KMS-11 (cell line): ENCODE measurements around the gene EYA4.

Source experiments
- H2AFZ ChIP-seq: fragments of 200-600 bp; sonication (generic); 2 replicates; pipeline ENCODE4 v1.6.1; 2016; ENCODE audit warnings: antibody characterized with exemption, mixed run types, low read depth
- H3K27ac ChIP-seq: fragments of 200-600 bp; sonication (generic); 2 replicates; pipeline ENCODE4 v1.6.1; 2016; ENCODE audit warnings: mild to moderate bottlenecking, mixed run types
- H3K27me3 ChIP-seq: fragments of 200-600 bp; sonication (generic); 2 replicates; pipeline ENCODE4 v1.6.1; 2017; ENCODE audit warnings: mild to moderate bottlenecking, low read depth, mixed run types, moderate library complexity; ENCODE audit not compliant: insufficient read depth
- H3K36me3 ChIP-seq: fragments of 200-600 bp; sonication (generic); 2 replicates; pipeline ENCODE4 v1.6.1; 2017; ENCODE audit warnings: mild to moderate bottlenecking, mixed run types; ENCODE audit not compliant: insufficient read depth
- H3K4me1 ChIP-seq: fragments of 200-600 bp; sonication (generic); 2 replicates; pipeline ENCODE4 v1.6.1; 2016; ENCODE audit warnings: mild to moderate bottlenecking, low read depth, mixed run types; ENCODE audit not compliant: poor library complexity, severe bottlenecking
- H3K4me2 ChIP-seq: fragments of 200-600 bp; sonication (generic); 2 replicates; pipeline ENCODE4 v1.7.0; 2016; ENCODE audit warnings: mild to moderate bottlenecking, mixed run types
- H3K4me3 ChIP-seq: fragments of 200-600 bp; sonication (generic); IDR thresholded peaks from 2 replicates; pipeline ENCODE4 v1.6.1; 2017; ENCODE audit warnings: low read depth, low read length, mixed read lengths; ENCODE audit not compliant: insufficient read depth
- H3K79me2 ChIP-seq: fragments of 200-600 bp; sonication (generic); 2 replicates; pipeline ENCODE4 v1.6.1; 2016; ENCODE audit warnings: low read depth, mixed run types; ENCODE audit not compliant: insufficient read depth
- H3K9ac ChIP-seq: fragments of 200-600 bp; sonication (generic); 2 replicates; pipeline ENCODE4 v1.6.1; 2016; ENCODE audit warnings: mild to moderate bottlenecking, mixed run types
- H4K20me1 ChIP-seq: fragments of 200-600 bp; sonication (generic); 2 replicates; pipeline ENCODE4 v1.6.1; 2016; ENCODE audit warnings: mild to moderate bottlenecking, mixed run types; ENCODE audit not compliant: insufficient read depth
- TF ChIP-seq, protein P1 (sequence below): fragments of 200-600 bp; sonication (generic); conservative IDR thresholded peaks from 2 replicates; pipeline ENCODE4 v1.6.1; 2017; ENCODE audit warnings: low read depth, mild to moderate bottlenecking, antibody characterized with exemption, low read length, moderate library complexity, mixed read lengths

EYA4 gene

DNA sequence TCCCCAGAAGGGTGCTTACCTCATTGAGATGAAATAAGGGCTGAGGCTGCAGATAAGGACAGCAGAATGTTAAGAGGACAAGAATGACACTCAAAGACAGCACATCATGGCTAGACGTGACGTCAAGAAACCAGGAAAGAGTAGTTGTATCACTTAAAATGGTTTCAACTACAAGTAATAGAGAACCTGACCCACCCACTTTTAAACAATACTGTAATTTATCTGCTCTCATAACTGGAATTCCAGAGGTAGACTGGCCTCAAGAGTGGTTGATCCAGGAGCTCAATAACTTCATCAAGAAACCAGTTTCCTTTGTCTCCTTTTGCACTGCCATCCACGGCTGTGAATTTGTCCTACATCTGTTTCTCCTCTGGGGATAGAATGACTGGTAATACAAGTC lies 187.1 kb downstream of the EYA4 start:
- H3K27ac ChIP-seq = no peak overlapping the region
- H3K79me2 ChIP-seq = no peaks in the 10 kb centered on the region
- H3K4me2 ChIP-seq = no peak overlapping the region
- H4K20me1 ChIP-seq = no peaks in the 10 kb centered on the region
- no peaks in the 10 kb centered on the region for H3K4me1 ChIP-seq
- H3K4me3 ChIP-seq = no peak overlapping the region
- no peak overlapping the region for H2AFZ ChIP-seq
- H3K27me3 ChIP-seq = no peaks in the 10 kb centered on the region
- no peak overlapping the region for H3K9ac ChIP-seq
- TF ChIP-seq, protein P1, sequence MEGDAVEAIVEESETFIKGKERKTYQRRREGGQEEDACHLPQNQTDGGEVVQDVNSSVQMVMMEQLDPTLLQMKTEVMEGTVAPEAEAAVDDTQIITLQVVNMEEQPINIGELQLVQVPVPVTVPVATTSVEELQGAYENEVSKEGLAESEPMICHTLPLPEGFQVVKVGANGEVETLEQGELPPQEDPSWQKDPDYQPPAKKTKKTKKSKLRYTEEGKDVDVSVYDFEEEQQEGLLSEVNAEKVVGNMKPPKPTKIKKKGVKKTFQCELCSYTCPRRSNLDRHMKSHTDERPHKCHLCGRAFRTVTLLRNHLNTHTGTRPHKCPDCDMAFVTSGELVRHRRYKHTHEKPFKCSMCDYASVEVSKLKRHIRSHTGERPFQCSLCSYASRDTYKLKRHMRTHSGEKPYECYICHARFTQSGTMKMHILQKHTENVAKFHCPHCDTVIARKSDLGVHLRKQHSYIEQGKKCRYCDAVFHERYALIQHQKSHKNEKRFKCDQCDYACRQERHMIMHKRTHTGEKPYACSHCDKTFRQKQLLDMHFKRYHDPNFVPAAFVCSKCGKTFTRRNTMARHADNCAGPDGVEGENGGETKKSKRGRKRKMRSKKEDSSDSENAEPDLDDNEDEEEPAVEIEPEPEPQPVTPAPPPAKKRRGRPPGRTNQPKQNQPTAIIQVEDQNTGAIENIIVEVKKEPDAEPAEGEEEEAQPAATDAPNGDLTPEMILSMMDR = no peak
- H3K36me3 ChIP-seq = no peaks in the 10 kb centered on the region

DNA sequence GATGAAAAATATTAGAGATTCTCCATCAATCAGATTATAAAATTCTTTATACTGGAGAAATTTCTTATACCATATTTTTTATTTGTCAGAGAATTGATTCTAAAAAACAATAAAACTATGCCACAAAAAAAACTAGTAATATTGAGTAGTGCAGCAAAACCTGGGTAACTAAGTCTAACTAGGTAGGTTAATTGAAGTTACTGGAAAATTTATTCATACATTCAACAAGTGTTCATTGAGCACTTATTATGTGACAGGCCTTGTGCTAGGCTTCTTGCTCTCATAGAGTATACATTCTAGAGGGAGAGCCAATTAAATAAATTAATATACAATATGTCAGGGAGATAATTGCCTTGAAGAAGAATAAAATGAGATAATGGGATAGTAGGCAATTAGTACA lies 189.4 kb downstream of the EYA4 start:
- TF ChIP-seq, protein P1 = no peak
- H3K9ac ChIP-seq = no peak overlapping the region
- H3K4me2 ChIP-seq = no peak overlapping the region
- H3K36me3 ChIP-seq = no peaks in the 10 kb centered on the region
- no peak overlapping the region for H2AFZ ChIP-seq
- no peaks in the 10 kb centered on the region for H4K20me1 ChIP-seq
- H3K4me1 ChIP-seq = no peaks in the 10 kb centered on the region
- H3K79me2 ChIP-seq = no peaks in the 10 kb centered on the region
- H3K27ac ChIP-seq = no peak overlapping the region
- no peaks in the 10 kb centered on the region for H3K27me3 ChIP-seq
- H3K4me3 ChIP-seq = no peak overlapping the region

DNA sequence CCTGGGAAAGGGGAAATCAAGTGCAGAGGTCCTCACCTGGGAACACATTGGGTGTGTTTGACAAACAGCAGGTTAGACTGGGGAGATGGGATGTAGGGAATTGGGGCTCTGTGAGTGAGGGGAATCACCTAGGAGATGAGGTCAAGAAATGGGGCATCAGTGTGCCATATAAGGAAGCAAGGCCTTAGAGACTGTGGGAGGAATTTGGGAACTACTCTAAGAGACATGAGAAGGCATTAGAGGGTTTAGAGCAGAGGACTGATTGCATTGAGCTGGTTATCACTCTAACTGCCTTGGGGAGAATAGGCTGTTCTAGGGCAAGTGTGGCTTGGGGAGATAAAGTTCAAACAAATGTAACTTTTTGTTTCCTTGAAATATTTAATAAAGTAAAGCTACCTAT lies 189.9 kb downstream of the EYA4 start:
- Histone ChIP-seq H3K4me3 (no peak overlapping the region), H3K4me1 (no peaks in the 10 kb centered on the region), H3K27ac (no peak overlapping the region), H3K27me3 (no peaks in the 10 kb centered on the region), H3K79me2 (no peaks in the 10 kb centered on the region), H2AFZ (no peak overlapping the region), H3K36me3 (no peaks in the 10 kb centered on the region), H4K20me1 (no peaks in the 10 kb centered on the region), H3K9ac (no peak overlapping the region), H3K4me2 (no peak overlapping the region)
- TF ChIP-seq, protein P1 = no peak

DNA sequence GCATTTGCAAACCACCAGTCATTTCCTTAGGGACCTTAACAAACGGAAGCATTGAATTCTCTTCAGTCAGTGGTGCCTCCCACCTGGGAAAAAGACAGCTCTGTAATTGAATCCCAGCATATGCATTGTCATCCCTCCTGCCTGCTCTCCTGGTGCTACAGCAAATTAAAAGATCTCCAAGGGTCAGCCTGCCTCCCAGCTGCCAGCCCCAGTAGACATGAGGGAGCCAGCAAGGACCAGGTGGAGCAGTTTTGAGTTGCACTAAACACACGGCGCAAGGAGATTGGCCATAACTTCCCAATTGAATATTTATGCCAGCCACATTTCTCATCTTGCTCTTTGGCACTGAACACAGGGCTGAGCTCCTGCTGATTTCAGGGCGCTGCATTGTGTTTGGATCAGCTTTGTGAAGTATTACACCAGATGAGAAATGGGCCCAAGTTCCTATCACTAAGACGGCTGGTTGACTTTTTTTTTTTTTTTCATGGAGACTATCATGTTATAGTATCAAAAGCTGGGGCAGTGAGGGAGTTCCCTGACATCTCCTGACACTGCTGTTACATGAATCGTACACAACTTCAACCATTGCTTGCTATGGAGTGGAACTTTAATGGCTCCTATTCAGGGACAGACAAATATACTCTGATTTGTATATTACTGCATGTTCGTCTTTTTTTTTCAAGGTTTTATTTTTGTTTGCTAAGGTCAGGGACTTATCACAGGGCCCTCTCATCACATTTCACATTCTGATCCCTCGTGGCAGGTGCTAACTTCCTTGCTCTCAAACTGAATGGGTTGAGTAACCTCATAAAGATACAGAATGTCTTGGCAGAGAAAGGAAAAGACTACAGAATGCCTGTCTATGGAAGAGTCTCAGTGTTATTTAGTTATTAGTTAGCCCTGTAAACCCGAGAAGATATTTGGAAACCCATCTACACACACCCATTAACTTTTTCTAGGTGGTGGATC lies 191.1 kb downstream of the EYA4 start:
- Histone ChIP-seq H3K9ac (no peak overlapping the region), H4K20me1 (no peaks in the 10 kb centered on the region), H3K4me3 (no peak overlapping the region), H3K4me1 (no peaks in the 10 kb centered on the region), H3K79me2 (no peaks in the 10 kb centered on the region), H3K27me3 (no peaks in the 10 kb centered on the region), H3K4me2 (no peak overlapping the region), H3K36me3 (no peaks in the 10 kb centered on the region), H2AFZ (no peak overlapping the region), H3K27ac (no peak overlapping the region)
- TF ChIP-seq, protein P1 = no peak
